Activated T-helper 17 cell treated with anti-CD3 and anti-CD28 coated beads, Interleukin-2, amount 50 U/mL, for 72 hours (primary cell): Measurements from ENCODE around the gene DAG1. TPM values are rescaled to one million over a fixed set of nuclear protein-coding genes. Genes with fewer than 3 reads are reported as not detected.
A peak's percentile ranks its signal among the peaks of the same experiment; 100 is the strongest.

ENCODE experiments used
- ATAC-seq: fragments of 150-1000 bp; cut with Tn5 transposase; replicated peaks from 2 replicates; pipeline ENCODE4 v1.10.0; 2021; ENCODE audit warnings: mild to moderate bottlenecking, moderate library complexity
- H3K27ac Mint-ChIP-seq: one replicate; pipeline ENCODE4 v1.8.0; 2022; ENCODE audit warnings: mixed read lengths
- H3K27me3 Mint-ChIP-seq: one replicate; pipeline ENCODE4 v1.8.0; 2022; ENCODE audit warnings: mixed read lengths
- H3K36me3 Mint-ChIP-seq: one replicate; pipeline ENCODE4 v1.8.0; 2022; ENCODE audit warnings: low read depth, mild to moderate bottlenecking, mixed read lengths
- H3K4me1 Mint-ChIP-seq: one replicate; pipeline ENCODE4 v1.8.0; 2022; ENCODE audit warnings: mixed read lengths
- H3K4me3 Mint-ChIP-seq: one replicate; pipeline ENCODE4 v1.8.0; 2022; ENCODE audit warnings: mild to moderate bottlenecking, mixed read lengths
- H3K9me3 Mint-ChIP-seq: one replicate; pipeline ENCODE4 v1.8.0; 2022; ENCODE audit warnings: mixed read lengths
- total RNA-seq, 2 donors: library from RNA; stranded (reverse); gene quantifications; one replicate each; pipeline ENCODE4 v1.2.3, GENCODE V29; 2022

The DAG1 gene
- total RNA-seq, 2 donors from 2014 or later, result 7.0 to 12.3 TPM

DNA sequence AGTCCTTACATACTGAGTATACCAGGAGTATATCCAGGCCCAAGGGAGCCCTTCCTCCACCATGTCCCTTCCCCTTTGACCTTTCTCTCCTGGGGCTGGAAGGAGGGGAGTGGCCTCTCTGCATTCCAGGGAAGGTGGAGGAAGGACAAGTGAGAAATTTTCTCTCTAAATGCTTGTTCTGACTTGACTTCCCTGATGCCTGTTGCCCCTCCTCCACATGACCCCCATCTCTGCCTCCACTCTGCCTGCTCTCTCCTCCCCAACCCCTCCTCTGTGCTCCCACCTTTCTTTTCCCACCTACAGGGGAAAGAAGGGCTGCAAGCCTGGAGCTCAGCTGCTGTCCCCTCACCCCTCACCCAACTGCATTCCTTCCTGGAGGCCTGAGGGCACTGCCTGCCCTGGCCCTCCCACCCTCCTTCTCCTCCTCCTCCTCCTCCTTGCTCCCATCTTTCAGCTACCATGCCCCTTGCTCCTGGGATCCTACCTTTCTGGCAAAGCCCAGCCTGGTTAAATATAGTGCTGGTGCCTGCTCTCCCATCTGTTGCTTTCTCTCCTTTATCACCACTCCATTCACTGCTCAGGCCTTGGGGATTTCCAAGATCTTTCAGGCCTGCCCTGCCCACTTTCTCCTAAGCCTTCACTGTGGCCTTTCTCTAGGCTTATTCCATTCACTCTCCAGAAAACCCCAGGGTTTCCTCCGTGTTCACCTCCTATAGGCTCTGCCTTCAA is 8.5 kb upstream of the DAG1 start:
- H3K27me3 Mint-ChIP-seq, result no peaks in the 10 kb centered on the region
- no peaks in the 10 kb centered on the region for H3K4me1 Mint-ChIP-seq
- H3K27ac Mint-ChIP-seq, result peak overlapping the region; percentile 13
- no peaks in the 10 kb centered on the region for H3K36me3 Mint-ChIP-seq
- H3K9me3 Mint-ChIP-seq, result no peaks in the 10 kb centered on the region
- H3K4me3 Mint-ChIP-seq, result no peak overlapping the region
- no peak for ATAC-seq

DNA sequence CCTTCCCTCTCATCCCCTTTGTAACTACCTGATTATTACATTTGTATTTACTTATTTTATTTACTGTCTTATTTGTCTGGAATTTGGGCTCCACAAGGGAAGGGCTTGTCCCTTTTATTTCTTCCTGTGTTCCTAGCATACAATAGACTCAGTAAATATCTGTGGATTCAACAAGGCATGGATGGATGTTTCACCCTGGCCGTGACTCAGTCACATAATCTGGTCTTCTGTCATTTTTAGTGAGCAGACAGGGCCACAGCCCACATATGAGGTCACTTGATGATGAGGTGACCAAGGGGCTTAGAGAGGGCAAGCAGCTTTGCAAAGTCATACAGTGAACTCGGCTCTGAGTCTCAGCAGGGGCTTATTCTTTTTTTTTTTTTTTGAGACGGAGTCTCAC is 7.8 kb upstream of the DAG1 start:
- ATAC-seq, result no peak

DNA sequence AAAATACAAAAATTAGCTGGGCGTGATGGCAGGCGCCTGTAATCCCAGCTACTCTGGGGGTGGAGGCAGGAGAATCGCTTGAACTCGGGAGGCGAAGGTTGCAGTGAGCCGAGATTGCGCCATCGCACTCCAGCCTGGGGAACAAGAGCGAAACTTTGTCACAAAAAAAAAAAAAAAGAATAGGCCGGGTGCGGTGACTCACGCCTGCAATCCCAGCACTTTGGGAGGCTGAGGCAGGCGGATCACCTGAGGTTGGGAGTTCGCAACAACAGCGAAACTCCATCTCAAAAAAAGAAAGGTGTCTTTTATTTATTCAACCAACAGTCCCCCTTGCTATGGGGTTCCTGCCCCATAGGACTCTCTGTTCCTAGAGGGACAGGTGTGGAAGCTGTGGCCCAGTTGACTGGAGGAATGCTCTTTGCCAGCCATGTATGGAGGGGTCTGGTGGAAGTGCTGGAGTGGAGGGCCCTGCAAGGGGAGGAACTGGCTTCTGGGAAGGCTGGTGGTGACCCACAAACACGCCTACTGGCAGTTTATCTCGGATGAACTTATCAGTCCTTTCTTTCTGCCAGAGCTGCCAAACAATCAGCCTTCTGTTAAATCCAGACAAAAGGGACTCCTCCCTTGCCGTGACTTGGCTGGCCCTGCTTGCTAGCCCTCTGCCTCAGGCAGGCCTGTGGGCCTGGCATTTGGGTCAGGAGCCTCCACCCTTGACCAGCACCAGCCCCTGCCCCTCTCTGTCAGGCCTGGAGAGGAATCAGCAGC is 4.6 kb upstream of the DAG1 start:
- Mint-ChIP-seq H3K27me3 (no peaks in the 10 kb centered on the region), H3K27ac (no peak overlapping the region), H3K4me1 (peaks cover 6% of the 10 kb centered on the region), H3K4me3 (no peak overlapping the region), H3K36me3 (no peaks in the 10 kb centered on the region), H3K9me3 (no peaks in the 10 kb centered on the region)
- ATAC-seq, result no peak

More for the DNA sequence above, 7.8 kb upstream of the DAG1 start:
- no peaks in the 10 kb centered on the region for H3K27me3 Mint-ChIP-seq
- no peaks in the 10 kb centered on the region for H3K4me1 Mint-ChIP-seq
- peak overlapping the region; percentile 13 for H3K27ac Mint-ChIP-seq
- no peaks in the 10 kb centered on the region for H3K9me3 Mint-ChIP-seq
- no peak overlapping the region for H3K4me3 Mint-ChIP-seq
- no peaks in the 10 kb centered on the region for H3K36me3 Mint-ChIP-seq

DNA sequence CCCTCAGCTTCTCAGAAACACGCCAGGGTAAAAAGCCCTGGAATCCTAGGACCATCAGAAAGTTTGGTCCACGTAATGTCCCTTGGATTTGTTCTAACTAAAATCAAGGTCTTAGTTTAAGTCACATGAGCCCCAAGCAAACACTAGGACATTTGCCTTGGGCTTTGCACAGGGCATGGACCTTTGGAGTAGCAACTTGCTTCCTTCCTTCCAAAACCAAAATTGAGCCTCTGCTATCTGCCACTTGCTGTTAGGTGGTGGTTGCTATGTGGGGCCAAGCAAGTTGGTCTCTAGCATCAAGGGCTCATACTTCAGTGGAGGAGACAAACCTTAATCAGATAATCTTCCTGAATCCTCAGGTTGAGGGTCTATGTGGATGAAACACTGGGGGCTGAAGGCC is 4.0 kb upstream of the DAG1 start:
- no peaks in the 10 kb centered on the region for H3K9me3 Mint-ChIP-seq
- H3K36me3 Mint-ChIP-seq, result no peaks in the 10 kb centered on the region
- no peak overlapping the region for H3K4me3 Mint-ChIP-seq
- no peak overlapping the region for H3K27ac Mint-ChIP-seq
- peaks cover 8% of the 10 kb centered on the region for H3K4me1 Mint-ChIP-seq
- no peak for ATAC-seq
- H3K27me3 Mint-ChIP-seq, result no peaks in the 10 kb centered on the region

DNA sequence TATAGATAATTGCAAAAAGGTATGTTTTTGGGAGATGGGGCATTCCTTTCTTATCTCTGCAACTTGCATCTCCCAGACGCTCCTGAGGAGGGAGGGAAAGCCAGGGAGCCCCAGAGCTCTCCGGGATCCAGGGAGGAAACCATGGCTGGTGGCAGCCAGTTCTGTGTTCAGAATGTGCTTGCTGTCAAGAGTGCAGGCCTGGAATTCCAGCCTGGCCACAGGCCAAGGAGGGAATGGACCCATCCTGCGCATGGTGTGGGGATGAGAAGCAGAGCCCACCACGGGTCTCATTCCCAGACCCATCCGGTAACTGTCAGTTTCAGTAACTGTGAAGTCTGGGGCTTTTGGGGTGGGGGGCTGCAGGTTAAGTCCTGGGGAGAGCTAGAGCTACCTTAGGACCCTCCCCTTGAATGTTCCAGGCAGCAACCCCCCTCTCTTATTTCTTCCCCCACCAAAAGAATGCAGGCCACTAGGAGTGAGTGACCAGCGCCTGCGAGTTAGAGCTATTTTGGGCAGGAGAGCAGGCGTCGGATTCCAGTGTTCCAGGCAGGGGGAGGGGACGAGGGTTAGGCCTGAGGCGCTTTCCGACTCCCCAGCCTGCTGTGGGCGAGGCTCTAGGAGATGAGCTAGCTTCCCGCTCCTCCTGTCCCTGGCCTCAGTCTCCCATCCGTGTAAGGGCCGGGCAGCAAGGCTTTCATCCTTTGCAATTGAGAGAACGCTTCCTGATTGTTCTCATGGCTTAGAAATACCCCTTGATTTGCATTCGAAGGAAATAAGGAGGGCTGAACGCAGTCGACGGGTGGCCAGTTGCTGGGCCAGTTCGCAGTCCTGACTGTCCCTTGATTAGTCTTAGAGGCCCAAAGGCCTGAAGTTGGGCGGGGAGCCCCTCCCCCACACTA is 781 bp upstream of the DAG1 start:
- H3K4me1 Mint-ChIP-seq, result peaks cover 20% of the 10 kb centered on the region

DNA sequence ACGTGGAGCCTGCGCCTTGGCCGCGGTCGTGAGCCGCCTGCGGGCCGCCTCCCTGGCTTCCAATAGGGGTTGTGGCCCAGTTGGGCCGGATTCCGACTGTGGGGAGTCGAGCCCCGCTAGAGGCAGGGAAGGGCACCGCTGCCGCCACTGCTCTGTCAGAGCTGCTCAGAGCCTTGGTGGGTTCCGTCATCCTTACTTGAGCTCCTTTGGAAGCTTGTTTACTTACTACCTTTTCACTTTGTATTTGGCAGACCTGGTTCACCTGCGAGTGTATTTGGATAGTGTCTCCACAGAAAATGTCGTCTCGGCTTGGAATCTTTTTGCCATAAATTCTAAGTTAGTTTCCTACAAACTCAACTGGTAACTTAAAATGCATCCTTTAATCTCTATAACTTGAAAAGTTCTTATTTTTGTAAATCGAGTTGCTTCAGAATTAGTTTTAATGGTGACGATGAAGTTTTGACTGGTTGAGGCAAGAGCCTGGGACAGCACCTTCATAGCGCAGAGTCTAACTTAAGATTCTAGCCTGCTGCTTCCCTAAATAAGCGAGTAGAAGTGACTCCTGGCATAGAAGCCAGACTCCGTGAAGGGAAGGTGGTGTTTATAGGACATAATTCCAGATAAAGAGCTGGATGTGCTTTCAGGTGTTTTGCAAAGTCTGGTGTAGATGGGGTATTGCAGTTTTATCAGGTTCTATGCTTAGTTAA is 800 bp downstream of the DAG1 start:
- H3K27me3 Mint-ChIP-seq, result no peaks in the 10 kb centered on the region
- peaks cover 20% of the 10 kb centered on the region for H3K4me1 Mint-ChIP-seq
- peak overlapping the region; percentile 97 for H3K4me3 Mint-ChIP-seq
- H3K9me3 Mint-ChIP-seq, result no peaks in the 10 kb centered on the region
- H3K36me3 Mint-ChIP-seq, result peaks cover 7% of the 10 kb centered on the region
- peak; percentile 31 for ATAC-seq
- H3K27ac Mint-ChIP-seq, result peak overlapping the region; percentile 91

More for the DNA sequence above, 781 bp upstream of the DAG1 start:
- peaks cover 7% of the 10 kb centered on the region for H3K36me3 Mint-ChIP-seq
- no peak for ATAC-seq
- H3K27ac Mint-ChIP-seq, result peak overlapping the region; percentile 89
- H3K9me3 Mint-ChIP-seq, result no peaks in the 10 kb centered on the region
- peak overlapping the region; percentile 97 for H3K4me3 Mint-ChIP-seq
- H3K27me3 Mint-ChIP-seq, result no peaks in the 10 kb centered on the region

DNA sequence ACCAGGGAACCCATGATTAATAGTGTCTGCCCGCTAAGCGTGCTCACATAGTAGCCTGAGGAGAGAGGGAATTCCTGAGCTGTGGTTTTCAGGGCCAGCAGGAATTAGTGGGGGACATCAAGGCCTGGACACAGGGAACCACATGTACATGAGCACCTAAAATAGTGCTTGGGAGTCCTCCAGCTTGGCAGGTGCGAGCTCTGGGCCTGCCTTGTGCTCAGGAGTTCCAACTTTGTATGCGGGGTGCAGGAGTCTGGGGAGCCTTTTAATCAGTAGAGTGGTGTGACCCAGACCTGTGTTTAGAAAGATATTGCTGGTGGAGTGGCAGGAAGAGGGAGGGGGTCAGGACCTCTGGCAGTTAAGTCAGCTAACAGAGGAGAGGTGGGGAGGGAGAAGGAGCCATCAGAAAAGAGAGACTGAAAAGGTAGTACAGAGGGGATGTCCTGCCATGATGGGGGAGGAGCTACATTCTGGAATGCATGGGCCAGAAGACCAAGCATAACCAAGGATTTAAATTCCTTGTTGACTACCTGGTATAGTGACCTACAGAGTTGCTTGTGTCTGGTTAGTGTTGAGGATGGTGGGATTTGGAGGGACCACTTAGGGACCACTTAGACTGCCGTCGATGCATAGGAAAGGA is 1.9 kb downstream of the DAG1 start:
- Mint-ChIP-seq H3K36me3 (peaks cover 16% of the 10 kb centered on the region), H3K27ac (peak overlapping the region; percentile 91), H3K9me3 (no peaks in the 10 kb centered on the region), H3K27me3 (no peaks in the 10 kb centered on the region), H3K4me1 (peaks cover 26% of the 10 kb centered on the region), H3K4me3 (peak overlapping the region; percentile 97)
- ATAC-seq, result no peak

DNA sequence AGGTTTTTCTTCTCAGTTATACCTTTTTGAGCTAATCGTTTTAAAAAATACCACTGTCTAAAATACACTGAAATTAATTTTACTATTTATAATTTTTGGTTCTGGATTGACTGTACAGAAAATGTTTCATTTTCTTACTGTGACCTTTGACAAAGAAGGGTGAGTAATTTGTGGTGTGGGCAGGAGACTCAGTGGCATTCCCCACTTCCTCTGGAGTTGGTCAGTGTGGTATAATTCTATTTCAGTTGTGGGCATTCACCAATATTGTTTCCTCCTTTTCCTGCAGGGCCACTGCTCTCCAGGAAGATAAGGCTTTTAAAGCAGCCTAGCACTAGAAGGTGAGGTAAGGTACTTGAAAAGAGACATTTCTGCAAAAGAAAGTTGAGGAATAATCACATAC is 6.5 kb downstream of the DAG1 start:
- Mint-ChIP-seq H3K9me3 (no peaks in the 10 kb centered on the region), H3K27me3 (no peaks in the 10 kb centered on the region), H3K4me1 (peaks cover 13% of the 10 kb centered on the region), H3K36me3 (peaks cover 53% of the 10 kb centered on the region), H3K27ac (peak overlapping the region; percentile 43), H3K4me3 (peak overlapping the region; percentile 21)
- ATAC-seq, result peak; percentile 99

DNA sequence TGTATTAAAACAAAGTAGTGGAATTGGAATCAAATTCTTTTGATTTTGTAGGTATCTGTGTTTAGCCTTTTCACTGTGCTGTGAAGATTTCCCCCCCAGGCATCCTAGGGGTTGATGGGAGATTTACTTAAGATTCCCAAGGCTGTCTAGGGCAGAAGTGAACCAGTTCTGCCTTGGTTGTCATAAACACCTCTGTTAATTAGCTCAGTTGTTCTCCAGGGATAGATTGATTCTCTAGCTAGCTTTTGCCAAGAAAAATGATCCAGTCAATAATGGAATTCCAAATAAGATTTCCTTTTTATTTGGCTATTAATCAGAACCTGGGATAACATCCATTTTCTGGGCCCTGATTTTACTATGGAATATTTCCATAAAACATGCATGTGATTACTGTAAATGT is 12.7 kb downstream of the DAG1 start:
- H3K27ac Mint-ChIP-seq, result no peak overlapping the region

DNA sequence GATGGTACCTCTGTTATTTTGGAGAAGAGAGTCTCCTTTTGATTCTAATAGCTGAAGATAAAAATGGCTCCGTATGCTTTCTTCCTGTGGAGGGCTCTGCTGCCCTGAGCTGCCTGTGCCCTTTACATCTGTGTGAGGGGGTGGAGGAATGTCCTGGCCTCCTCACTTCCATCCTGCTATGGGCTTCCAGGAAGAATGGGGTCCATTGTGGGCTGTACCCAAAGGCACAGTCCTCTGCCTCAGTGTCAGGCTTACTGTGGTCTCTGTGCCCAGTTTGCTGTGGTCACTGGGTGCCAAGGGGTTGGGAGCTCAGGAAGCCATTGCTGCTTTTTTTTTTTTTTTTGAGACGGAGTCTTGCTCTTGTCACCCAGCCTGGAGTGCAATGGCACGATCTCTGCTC is 14.4 kb downstream of the DAG1 start:
- Mint-ChIP-seq H3K9me3 (no peaks in the 10 kb centered on the region), H3K27me3 (no peaks in the 10 kb centered on the region), H3K36me3 (peaks cover 35% of the 10 kb centered on the region), H3K4me3 (no peak overlapping the region), H3K4me1 (no peaks in the 10 kb centered on the region), H3K27ac (no peak overlapping the region)
- no peak for ATAC-seq

More for the DNA sequence above, 12.7 kb downstream of the DAG1 start:
- no peaks in the 10 kb centered on the region for H3K4me1 Mint-ChIP-seq
- ATAC-seq, result no peak
- no peaks in the 10 kb centered on the region for H3K9me3 Mint-ChIP-seq
- no peak overlapping the region for H3K4me3 Mint-ChIP-seq
- H3K36me3 Mint-ChIP-seq, result peaks cover 35% of the 10 kb centered on the region
- H3K27me3 Mint-ChIP-seq, result no peaks in the 10 kb centered on the region

DNA sequence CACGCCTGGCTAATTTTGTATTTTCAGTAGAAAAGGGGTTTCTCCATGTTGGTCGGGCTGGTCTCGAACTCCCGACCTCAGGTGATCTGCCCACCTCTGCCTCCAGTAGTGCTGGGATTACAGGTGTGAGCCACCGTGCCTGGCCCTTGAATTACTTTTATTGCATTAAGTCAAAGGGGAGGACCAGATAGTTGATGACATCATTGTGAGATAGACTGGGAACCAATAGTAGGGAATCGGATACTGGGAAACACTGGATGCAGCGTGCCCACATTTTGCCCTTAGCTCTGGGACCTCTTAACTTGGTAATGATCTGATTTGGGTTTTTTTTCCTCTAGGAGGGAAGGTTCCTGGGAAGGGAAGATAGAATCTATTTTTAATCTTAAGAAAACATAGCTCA is 19.2 kb downstream of the DAG1 start:
- no peaks in the 10 kb centered on the region for H3K4me1 Mint-ChIP-seq
- no peak overlapping the region for H3K27ac Mint-ChIP-seq
- peaks cover 32% of the 10 kb centered on the region for H3K36me3 Mint-ChIP-seq

DNA sequence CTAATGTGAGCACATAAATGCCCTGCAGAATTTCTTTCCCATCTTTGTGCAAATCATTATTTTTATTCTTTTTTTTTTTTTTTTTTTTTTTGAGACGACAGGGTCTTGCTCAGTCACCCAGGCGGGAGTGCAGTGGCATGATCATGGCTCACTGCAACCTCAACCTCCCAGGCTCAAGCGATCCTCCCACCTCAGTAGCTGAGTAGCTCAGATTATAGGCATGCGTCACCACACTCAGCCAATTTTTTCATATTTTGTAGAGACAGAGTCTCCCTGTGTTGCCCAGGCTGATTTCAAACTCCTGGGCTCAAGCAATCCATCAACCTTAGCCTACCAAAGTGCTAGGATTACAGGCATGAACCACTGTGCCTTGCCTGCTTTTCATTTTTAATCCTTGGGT is 22.9 kb downstream of the DAG1 start:
- no peak overlapping the region for H3K4me3 Mint-ChIP-seq
- H3K27ac Mint-ChIP-seq, result no peak overlapping the region
- H3K4me1 Mint-ChIP-seq, result no peaks in the 10 kb centered on the region
- no peak for ATAC-seq
- peaks cover 31% of the 10 kb centered on the region for H3K36me3 Mint-ChIP-seq
- no peaks in the 10 kb centered on the region for H3K9me3 Mint-ChIP-seq
- no peaks in the 10 kb centered on the region for H3K27me3 Mint-ChIP-seq

More for the DNA sequence above, 19.2 kb downstream of the DAG1 start:
- Mint-ChIP-seq H3K27me3 (no peaks in the 10 kb centered on the region), H3K4me3 (no peak overlapping the region), H3K9me3 (no peaks in the 10 kb centered on the region)
- ATAC-seq, result no peak

DNA sequence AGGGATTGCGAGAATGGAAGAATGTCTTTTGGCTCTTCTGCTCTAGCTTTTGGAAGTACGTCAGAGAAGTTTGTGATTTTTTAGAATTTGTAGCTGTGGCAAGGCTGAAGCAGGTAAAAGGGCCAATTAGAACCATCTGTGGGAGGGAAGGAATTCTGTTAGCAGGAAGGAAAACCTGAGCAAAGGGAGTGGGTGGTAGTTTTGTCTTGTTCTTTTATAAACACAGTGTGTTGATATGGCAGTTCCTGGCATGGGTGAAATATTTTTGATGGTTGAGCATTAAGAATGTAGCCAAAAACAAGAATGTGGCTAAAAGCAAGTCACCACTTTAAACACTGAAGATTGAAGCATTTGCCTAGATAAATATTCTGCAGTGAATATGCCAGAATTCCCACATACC is 23.8 kb downstream of the DAG1 start:
- no peak overlapping the region for H3K27ac Mint-ChIP-seq
- no peak overlapping the region for H3K4me3 Mint-ChIP-seq
- peaks cover 22% of the 10 kb centered on the region for H3K36me3 Mint-ChIP-seq
- H3K9me3 Mint-ChIP-seq, result no peaks in the 10 kb centered on the region
- ATAC-seq, result no peak
- H3K27me3 Mint-ChIP-seq, result no peaks in the 10 kb centered on the region
- H3K4me1 Mint-ChIP-seq, result no peaks in the 10 kb centered on the region
